Skeletal muscle cell (primary cell): ENCODE results near the gene MROH9.
A peak's percentile ranks its signal among the peaks of the same experiment; 100 is the strongest.
"Not testable (repeated sequence)": the region's sequence is repeated elsewhere in the genome, so short reads cannot be mapped to it uniquely, and the experiment has no call there.

Experiments
- DNase-seq: peaks from one replicate; pipeline ENCODE4 v3.0.0-alpha.2; 2010; ENCODE audit warnings: low read depth
- H3K4me3 ChIP-seq: 2 replicates; pipeline ENCODE4 v1.5.1; 2011; ENCODE audit warnings: low read depth, mild to moderate bottlenecking, control low read depth, low read length, moderate library complexity

Gene MROH9

DNA sequence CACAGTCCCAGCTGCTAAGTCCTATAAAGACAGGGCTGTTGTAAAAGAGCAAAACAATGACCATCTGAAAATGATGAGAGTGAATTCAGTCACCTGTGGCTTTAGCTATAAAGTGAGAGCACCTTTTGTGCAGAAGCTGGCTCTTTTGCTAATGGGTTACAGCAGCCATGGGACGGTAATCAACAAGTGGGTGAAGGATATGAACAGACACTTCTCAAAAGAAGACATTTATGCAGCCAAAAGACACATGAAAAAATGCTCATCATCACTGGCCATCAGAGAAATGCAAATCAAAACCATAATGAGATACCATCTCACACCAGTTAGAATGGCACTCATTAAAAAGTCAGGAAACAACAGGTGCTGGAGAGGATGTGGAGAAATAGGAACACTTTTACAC lies 16.4 kb downstream of the MROH9 start:
- not testable (repeated sequence) for H3K4me3 ChIP-seq, DNase-seq

DNA sequence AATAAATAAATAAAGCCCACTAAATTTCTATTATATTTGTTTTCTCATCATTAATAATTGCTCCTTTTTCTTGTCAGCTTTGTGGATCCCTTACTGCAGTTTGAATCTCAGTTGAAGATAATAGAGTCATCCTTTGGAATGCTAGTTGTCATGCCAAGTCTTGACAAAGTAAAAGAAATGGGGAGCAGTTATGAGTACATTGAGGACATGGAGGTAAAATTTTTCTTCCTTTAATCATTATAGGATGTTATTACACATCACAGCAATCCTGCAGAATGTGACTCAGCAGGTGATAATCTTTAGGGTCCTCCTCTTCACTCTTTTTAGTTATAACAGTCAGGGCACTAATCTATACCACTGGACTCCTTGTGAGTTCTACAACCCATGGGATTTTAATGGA lies 24.1 kb downstream of the MROH9 start:
- DNase-seq: peak; percentile 35
- H3K4me3 ChIP-seq: no peak overlapping the region

DNA sequence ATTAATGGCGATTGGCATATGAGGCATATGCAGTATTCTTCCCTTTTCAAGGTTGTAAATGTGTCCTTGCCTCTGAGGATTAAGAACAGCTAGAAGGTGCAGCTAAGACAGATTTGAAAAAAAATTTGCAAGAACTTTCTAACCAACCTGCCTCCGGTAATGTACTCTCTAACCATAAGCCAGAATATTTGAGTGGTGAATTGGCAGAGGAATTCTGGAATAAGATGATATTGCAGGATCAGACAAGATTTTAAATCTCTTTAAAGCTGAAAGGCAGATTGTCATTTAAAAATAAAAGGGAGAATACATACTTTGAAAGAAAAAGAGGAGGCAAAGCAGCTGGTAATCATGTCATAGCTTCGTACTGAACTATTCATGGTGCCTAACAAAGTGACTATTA lies 29.2 kb downstream of the MROH9 start:
- DNase-seq: no peak
- H3K4me3 ChIP-seq: no peak overlapping the region

DNA sequence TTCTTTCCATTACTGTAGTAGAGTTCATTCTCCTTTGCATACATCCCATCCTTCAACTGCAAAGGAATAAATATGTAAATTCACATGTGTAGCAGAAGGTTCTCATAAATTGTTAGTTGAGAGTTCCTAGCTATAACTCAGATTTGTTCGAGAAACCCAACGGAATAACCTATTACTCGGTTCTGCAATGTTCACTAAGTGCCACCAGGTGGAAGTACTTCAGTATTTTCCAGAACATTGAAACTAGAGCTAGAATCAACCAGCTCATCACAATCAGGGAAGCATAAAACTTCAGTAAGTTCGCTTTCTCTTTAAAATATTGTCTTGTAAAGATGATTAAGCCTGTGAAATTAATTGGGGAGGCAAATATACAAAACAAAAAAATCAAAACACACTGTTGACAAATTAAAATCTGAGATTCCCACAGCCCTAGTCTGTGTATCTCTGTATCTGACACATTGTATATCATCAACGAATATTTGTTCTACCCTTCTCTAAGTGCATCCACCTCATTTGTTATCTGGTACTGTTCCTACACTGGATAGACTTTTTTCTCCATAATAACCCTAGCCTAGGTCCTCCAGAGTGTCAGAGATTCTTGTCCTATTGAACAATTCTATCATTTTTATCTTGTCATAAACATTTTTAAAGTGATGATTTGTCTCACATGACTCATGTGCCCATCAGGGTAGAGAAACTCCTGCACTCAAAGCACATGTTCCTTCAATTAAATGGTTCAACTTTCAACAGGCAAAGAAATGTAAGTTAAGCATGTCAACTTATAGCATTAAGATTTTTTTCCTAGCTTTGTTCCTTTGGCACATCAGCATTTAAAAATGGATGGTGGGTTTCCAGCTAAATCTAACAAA lies 31.9 kb downstream of the MROH9 start:
- H3K4me3 ChIP-seq: no peak overlapping the region
- peak; percentile 16 for DNase-seq

DNA sequence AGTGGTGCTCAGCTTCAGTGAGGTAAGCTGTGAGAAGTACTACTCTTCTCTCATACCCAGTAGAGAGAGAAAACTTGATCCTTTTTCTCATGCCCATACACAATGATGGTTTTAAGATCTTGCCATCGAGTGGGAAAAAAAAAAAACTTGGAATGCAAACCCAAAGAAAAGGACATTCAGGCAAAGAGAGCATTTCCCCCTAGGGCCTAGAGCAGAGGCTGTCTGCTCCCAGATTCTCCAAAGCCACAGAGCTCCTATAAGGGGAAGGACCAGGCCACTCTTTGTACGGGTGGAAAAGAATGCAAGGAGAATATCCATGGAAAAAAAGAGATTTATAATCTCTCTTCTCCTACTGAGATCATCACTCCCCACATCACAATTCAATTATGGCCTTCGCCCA lies 34.9 kb downstream of the MROH9 start:
- no peak for DNase-seq
- no peak overlapping the region for H3K4me3 ChIP-seq

DNA sequence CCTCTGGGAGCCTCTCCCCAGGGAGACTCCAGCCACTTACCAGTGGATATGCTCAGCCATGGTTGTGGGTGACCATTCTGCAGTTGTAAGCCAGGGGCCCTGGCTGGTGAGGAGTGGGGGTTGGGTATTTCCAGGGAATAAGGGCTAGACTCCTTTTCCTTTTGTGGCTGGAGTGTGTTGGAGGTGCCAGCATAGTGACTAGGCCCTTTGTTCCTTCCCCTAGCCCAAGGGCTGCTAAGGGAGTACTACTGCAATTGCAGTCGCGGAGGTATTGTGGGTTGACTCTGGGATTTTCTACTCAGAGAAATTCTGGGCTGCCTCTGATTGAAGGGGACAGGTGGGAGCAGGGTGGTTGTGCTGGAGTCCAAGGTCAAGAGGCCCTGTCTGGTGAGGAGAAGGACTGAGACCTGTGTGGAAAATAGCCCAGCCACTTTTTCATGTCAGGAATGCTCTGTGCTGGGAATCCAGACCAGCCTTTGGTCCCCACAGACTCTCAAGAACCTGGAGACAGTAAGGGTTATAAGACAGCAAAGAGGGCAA lies 43.1 kb downstream of the MROH9 start:
- no peak for DNase-seq
- no peak overlapping the region for H3K4me3 ChIP-seq

DNA sequence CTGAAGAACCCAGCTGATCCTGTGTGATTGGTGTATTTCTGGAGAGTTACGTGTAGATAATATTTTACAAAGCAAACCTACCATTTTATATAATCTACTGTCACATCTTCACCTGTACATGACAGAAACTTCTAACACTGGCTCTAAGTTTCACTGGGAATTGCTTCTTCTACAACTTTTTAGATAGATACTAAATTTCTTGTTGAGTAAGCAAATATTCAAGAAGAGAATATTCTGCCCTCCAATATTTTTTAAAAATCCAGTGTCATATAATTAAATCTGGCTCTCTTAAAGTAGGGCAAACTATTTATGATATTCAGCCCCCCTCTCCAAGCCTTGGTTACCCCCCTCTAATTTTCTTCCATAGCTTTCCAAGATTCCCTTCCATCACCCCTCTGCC lies 50.1 kb downstream of the MROH9 start:
- DNase-seq: no peak
- H3K4me3 ChIP-seq: no peak overlapping the region

DNA sequence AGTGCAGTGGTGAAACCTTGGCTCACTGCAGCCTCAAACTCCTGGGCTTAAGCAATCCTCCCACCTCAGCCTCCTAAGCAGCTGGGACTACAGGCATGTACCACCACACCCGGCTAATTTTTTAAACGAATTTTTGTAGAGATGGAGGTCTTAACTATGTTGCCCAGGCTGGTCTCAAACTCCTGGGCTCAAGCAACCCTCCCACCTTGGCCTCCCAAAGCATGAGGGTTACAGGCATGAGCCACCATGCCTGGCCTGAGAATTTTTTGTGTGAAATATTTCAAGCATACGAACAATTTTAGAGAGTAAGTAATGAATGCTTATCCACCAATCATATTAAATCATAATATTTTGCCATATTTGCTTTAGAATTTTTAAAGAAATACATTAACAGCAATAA lies 51.6 kb downstream of the MROH9 start:
- no peak for DNase-seq
- no peak overlapping the region for H3K4me3 ChIP-seq

DNA sequence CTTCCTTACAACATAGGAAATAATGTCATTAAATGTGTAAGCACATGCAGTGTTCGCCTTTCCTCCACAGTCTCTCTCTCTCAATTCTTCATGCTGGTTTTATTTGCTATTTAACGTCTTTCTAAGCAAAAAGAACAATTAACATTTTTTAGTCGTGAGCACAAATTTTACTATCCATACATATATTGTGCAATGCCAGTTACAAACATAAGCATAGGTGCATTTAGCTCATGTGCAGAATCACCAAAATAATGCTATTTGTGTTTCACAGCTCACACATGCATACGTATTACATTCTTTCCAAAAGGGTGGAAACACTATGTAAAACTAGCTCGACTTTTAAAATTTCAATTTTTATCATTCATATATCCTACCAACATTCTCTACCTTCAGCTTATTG lies 52.1 kb downstream of the MROH9 start:
- H3K4me3 ChIP-seq: no peak overlapping the region
- DNase-seq: no peak

DNA sequence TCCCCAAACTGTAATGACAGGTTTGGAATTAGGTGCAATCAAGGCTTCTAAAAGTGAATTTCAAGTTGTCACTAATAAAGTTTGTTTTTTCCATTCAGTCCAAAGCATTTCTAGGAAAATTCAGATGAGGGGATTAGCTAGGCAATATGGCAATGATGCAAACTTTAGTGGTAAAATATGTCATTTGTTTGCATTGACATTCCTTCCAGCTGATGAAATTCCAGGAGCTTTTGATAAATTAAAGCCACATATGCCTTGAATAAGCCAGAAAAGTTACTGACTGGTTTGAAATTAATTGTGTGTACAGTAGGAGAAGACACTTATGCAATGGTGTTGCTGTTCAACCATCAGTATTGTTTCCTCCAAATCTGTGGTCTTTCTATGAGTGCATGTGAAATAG lies 57.8 kb downstream of the MROH9 start:
- no peak overlapping the region for H3K4me3 ChIP-seq
- no peak for DNase-seq

DNA sequence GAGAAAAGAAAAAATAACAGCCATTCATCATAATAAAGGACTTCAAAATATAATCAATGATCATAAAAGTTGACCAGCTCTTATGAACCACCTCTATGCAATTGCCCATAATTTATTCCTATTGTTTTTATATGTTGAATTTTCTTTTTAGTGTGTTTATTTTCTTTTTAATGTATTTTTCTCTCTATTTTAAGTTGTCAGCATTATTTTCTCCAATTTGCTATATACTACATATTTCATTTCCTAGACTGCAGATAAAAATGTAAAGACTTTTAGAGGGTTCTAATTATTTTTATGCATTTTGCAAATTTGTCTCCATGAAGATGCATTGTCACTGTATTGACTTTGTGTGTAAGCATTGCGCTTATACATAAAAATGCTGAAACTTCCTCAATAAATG lies 58.4 kb downstream of the MROH9 start:
- H3K4me3 ChIP-seq: no peak overlapping the region
- no peak for DNase-seq

DNA sequence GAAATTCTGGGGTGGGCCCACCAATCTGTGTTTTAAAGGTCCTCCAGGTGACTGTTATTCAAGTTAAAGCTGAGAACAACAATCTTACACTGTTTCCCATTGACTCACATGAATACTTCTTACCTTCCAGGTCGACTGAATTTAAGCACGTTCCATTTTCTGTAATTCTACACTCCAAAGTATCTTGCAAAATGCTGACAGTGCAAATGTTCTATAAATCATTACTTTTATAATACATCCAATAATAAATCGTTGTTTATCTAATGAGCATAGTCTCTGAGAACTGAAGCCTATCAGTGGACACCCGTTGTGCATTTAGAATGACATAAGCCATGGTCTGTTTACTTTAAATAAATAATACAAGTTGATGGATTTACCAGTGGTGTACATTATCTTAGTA lies 79.5 kb downstream of the MROH9 start:
- H3K4me3 ChIP-seq: no peak overlapping the region
- DNase-seq: no peak

DNA sequence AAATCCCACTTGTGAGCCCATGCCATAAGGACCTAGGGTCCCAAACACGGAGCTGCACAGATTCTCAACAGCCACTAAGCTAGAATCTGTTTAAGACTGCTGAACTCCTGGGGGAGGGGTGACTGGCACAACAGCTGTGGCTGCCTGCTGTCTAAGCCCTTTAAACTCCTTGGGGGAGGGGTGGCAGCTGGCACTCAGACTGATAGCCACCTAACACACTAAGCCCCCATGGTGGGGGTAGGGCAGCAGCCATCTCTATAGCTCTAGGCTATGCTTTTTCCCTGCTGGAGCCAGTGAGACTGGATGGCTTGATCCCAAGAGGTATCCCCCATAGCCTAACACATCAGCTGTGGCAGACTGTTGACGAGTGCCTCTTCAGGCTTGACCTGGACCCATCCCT lies 82.1 kb downstream of the MROH9 start:
- DNase-seq: no peak
- H3K4me3 ChIP-seq: no peak overlapping the region

DNA sequence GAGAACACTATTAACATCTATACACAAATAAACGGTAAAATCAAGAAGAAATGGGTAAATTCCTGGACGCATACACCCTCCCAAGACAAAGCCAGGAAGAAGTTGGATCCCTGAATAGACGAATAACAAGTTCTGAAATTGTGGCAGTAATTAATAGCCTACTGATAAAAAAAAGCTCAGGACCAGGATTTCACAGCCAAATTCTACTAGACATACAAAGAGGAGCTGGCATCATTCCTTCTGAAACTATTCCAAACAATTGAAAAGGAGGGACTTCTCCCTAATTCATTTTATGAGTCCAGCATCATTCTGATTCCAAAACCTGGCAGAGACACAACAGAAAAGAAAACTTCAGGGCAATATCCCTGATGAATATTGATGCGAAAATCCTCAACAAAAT lies 84.6 kb downstream of the MROH9 start:
- no peak for DNase-seq
- no peak overlapping the region for H3K4me3 ChIP-seq

DNA sequence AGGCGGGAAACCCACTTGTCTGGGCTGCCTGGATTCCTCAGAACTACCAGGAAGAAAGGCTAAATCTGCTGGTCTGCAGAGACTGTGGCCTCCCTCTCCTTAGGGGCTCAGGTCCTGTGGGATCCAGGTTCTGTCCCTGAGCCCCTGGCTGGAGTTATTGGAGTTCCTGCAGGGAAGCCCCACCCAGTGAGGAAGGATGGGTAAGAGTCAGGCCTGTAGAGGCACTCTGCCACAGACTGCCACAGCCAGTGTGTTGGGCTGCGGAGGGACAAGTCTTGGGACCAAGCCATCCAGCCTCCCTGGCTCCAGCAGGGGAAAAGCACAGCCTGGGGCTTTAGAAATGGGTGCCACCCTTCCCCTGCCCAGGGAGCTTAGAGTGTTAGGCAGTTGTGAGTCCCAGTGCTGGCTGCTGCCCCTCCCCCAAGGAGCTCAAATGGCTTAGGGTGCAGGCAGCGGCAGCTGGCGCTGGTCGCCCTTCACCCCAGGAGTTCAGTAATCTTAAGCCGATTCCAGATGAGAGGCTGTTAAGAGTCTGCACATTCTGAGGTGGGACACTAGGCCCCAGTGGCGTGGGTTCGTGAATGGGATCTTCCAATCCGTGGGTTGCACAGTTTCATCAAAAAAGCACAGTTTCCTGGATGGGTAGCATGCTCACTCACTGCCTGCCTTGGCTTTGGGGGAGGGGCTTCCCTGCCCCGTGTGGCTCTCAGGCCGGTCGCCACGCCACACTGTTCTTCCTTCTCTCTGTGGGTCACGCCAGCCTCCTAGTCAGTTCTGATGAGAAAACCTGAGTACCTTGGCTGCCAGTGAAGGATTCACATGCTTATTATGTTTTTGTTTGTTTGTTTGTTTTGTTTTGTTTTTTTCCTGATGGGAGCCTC lies 97.7 kb downstream of the MROH9 start:
- H3K4me3 ChIP-seq: no peak overlapping the region

DNA sequence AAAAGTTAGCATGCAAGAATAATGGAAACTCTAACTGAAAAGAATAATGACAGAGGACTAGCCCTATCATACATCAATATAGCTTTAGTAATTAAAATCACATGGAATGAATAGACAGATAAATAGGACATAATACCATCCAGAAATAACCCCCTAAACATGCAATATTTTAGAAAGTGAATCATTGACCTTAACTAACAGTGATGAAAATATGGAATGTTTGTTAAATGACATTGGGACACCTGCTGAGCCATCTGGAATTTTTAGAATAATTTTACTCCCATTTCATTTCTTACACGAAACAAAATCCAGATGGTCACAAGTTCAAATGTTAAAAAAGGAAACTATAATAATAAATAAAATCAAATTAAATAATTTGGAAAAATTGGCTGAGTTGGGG lies 102.3 kb downstream of the MROH9 start:
- no peak overlapping the region for H3K4me3 ChIP-seq
- no peak for DNase-seq

More for the DNA sequence above, 97.7 kb downstream of the MROH9 start:
- no peak for DNase-seq

DNA sequence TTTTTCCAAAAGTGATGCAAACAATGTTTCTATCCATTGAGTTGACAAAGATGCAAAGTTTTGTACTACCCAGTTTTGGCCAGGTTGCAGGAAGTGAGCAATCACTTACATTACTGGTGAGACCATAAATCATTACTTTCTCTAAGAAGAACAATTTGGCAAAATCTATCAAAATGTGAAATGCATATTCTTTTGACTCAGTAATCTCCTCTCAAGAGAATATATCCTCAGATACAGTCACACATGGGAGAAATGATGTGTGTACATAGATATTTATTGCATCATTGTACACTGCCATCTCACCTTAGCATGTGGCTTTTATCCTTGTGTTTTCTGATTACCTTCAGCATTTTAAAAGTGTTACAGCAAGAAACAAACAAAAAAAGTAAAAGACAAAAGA lies 103.0 kb downstream of the MROH9 start:
- no peak overlapping the region for H3K4me3 ChIP-seq
- DNase-seq: no peak

DNA sequence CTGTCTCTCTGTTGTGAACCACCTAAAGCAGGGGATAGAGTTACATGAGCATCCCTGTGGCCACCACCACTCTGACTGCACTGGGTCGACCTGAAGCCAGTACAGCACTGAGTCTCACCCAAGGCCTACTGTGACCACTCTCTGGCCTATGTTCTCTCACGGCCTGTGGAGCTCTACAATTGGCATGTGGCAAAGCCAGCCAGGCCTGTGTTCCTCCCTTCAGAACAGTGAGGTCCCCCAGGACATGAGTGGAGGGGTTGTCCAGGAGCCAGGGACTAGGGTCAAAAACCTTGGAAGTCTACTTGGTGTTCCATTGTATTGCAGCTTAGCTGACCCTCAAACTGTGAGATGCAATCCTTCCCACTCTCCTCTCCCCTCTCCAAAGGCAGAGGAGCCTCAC lies 112.7 kb downstream of the MROH9 start:
- H3K4me3 ChIP-seq: no peak overlapping the region
- DNase-seq: no peak

DNA sequence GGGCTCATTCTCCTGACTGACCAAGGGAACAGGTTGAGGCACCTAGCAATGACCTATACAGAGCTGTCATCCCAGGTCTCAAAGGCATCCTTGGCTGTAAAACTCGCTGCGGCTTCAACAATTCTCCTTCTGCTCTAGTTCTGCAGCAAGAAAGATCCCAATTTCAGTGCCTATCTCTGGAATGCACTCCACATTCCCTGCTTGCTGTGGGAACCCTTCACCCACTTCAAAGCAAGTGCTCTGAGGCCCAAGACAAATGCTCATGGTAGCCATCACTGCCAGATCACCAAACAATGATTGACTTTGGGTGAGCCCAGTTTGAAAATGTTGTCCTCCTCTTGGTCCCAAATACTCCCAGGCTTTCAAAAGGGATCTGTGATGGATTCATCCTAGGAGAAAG lies 117.6 kb downstream of the MROH9 start:
- no peak for DNase-seq
- H3K4me3 ChIP-seq: no peak overlapping the region

DNA sequence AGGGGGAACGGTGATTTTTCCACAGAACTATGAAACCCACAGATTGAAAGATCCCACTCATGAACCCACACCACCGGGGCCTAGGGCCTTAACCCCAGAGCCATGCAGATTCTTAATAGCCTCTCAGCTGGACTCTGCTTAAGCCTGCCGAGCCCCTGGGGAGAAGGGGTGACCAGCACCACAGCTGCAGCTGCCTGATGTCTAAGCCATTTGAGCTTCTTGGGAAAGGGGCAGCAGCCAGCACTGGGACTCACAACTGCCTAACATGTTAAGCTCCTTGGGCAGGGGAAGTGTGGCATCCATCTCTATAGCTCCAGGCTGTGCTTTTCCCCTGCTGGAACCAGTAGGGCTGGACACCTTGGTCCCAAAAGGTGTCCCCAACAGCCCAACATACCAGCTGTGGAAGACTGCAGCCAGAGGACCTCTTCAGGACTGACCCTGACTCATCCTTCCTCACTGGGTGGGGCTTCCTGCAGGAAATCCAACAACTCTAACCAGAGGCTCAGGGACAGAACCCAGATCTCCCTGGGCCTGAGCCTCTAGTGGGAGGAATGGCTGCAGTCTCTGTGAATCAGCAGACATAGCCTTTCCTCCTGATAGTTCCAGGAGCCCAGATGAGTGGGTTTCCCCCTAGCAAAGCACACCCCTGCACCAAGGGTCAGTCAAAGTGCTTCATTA lies 120.8 kb downstream of the MROH9 start:
- no peak overlapping the region for H3K4me3 ChIP-seq
- DNase-seq: no peak
